GM23338 (cell line): Measurements from ENCODE around the gene AHCYL1. TPM values are rescaled to one million over a fixed set of nuclear protein-coding genes. Genes with fewer than 3 reads are reported as not detected.

ENCODE experiments used
- ATAC-seq: fragments of 200-7000 bp; cut with Tn5 transposase; 3 replicates; pipeline ENCODE4 v1.9.1; 2020
- DNase-seq: peaks from one replicate; pipeline ENCODE4 v3.0.0-alpha.2; 2015; ENCODE audit warnings: low spot score
- H2AFZ ChIP-seq: fragments of 200-600 bp; sonication (generic); 2 replicates; pipeline ENCODE4 v1.8.0; 2016; ENCODE audit warnings: antibody characterized with exemption, mild to moderate bottlenecking, moderate library complexity
- H3F3A ChIP-seq: fragments of 200-600 bp; sonication (generic); replicated peaks from 2 replicates; pipeline ENCODE4 v1.8.0; 2017; ENCODE audit warnings: antibody characterized with exemption, mixed run types, low read depth
- H3K27ac ChIP-seq: fragments of 200-600 bp; sonication (generic); 2 replicates; pipeline ENCODE4 v1.6.1; 2016; ENCODE audit warnings: low read depth
- H3K27me3 ChIP-seq: fragments of 200-600 bp; sonication (generic); 2 replicates; pipeline ENCODE4 v1.8.0; 2016; ENCODE audit warnings: mild to moderate bottlenecking, mixed run types, moderate library complexity; ENCODE audit not compliant: insufficient read depth
- H3K36me3 ChIP-seq: fragments of 200-600 bp; sonication (generic); 2 replicates; pipeline ENCODE4 v1.8.0; 2016; ENCODE audit warnings: mild to moderate bottlenecking; ENCODE audit not compliant: insufficient read depth
- H3K4me1 ChIP-seq: fragments of 200-600 bp; sonication (generic); 2 replicates; pipeline ENCODE4 v1.8.0; 2016; ENCODE audit warnings: mild to moderate bottlenecking, moderate library complexity; ENCODE audit not compliant: insufficient read depth
- H3K4me2 ChIP-seq: fragments of 200-600 bp; sonication (generic); 2 replicates; pipeline ENCODE4 v1.7.1; 2017; ENCODE audit warnings: mixed run types
- H3K4me3 ChIP-seq: fragments of 200-600 bp; sonication (generic); 2 replicates; pipeline ENCODE4 v1.6.1; 2016; ENCODE audit warnings: mixed run types
- H3K79me2 ChIP-seq: fragments of 200-600 bp; sonication (generic); replicated peaks from 2 replicates; pipeline ENCODE4 v1.8.0; 2017; ENCODE audit warnings: mild to moderate bottlenecking; ENCODE audit not compliant: insufficient read depth
- H3K9me2 ChIP-seq: fragments of 200-600 bp; sonication (generic); 2 replicates; pipeline ENCODE4 v1.8.0; 2017; ENCODE audit not compliant: insufficient read depth
- H4K20me1 ChIP-seq: fragments of 200-600 bp; sonication (generic); replicated peaks from 2 replicates; pipeline ENCODE4 v1.8.0; 2017; ENCODE audit warnings: mild to moderate bottlenecking; ENCODE audit not compliant: insufficient read depth
- H3K27ac Mint-ChIP-seq: 2 replicates; pipeline ENCODE4 v1.8.0; 2020; ENCODE audit warnings: inconsistent platforms, mild to moderate bottlenecking, moderate library complexity, mixed read lengths
- H3K27me3 Mint-ChIP-seq: 3 replicates; pipeline ENCODE4 v1.8.0; 2022; ENCODE audit warnings: low read depth, mild to moderate bottlenecking, moderate library complexity, mixed read lengths, inconsistent platforms; ENCODE audit not compliant: insufficient read depth, poor library complexity
- H3K36me3 Mint-ChIP-seq: 3 replicates; pipeline ENCODE4 v1.8.0; 2021; ENCODE audit warnings: low read depth, mild to moderate bottlenecking, inconsistent platforms, moderate library complexity, mixed read lengths
- H3K4me1 Mint-ChIP-seq: 3 replicates; pipeline ENCODE4 v1.8.0; 2020; ENCODE audit warnings: mild to moderate bottlenecking, inconsistent platforms, mixed read lengths
- H3K4me3 Mint-ChIP-seq: 3 replicates; pipeline ENCODE4 v1.8.0; 2021; ENCODE audit warnings: moderate library complexity, mild to moderate bottlenecking, inconsistent platforms, mixed read lengths
- H3K9me3 Mint-ChIP-seq: 3 replicates; pipeline ENCODE4 v1.8.0; 2020; ENCODE audit warnings: moderate library complexity, mild to moderate bottlenecking, inconsistent platforms, mixed read lengths
- POLR2AphosphoS5 ChIP-seq: IDR thresholded peaks from 2 replicates; pipeline ENCODE4 v1.6.1; 2016; ENCODE audit warnings: antibody characterized with exemption, low read depth
- STAT1 ChIP-seq: IDR thresholded peaks from one replicate; pipeline ENCODE4 v1.6.1; 2016; ENCODE audit warnings: antibody characterized with exemption; ENCODE audit not compliant: unreplicated experiment
- ZNF114 ChIP-seq: fragments of 250-450 bp; sonication (Bioruptor Pico); IDR thresholded peaks from 2 replicates; pipeline ENCODE4 v1.5.0; 2020; ENCODE audit warnings: mild to moderate bottlenecking, moderate library complexity
- polyA plus RNA-seq: library from polyadenylated mRNA; unstranded; fragments of >200 nt; fragmentation: Nextera tagmentation; extraction: Ambion mirVana; gene quantifications from 2 replicates; pipeline ENCODE4 v1.2.1, GENCODE V29; 2016
- total RNA-seq: library from RNA; depleted of rRNA; stranded (reverse); fragments of >200 nt; shearing (Covaris generic); gene quantifications from 2 replicates; pipeline ENCODE4 v1.2.3, GENCODE V29; 2014
- TF ChIP-seq, protein P1 (sequence below), 2 experiments: fragments of 200-600 bp in 1 of 2; sonication (generic) in 1 of 2; conservative IDR thresholded peaks; 2 replicates each; pipeline versions ENCODE4 v1.5.1 to v1.6.1; 2016 to 2017; ENCODE audit warnings: antibody characterized with exemption in 2 of 2, low read depth in 2 of 2, mild to moderate bottlenecking in 2 of 2, moderate library complexity in 1 of 2
- TF ChIP-seq, protein P2 (sequence below): fragments of 250-450 bp; sonication (Bioruptor Pico); IDR thresholded peaks from 2 replicates; pipeline ENCODE4 v1.5.0; 2020; ENCODE audit warnings: mild to moderate bottlenecking, moderate library complexity
- TF ChIP-seq, protein P3 (sequence below): IDR thresholded peaks from 2 replicates; pipeline ENCODE4 v1.6.1; 2016; ENCODE audit warnings: antibody characterized with exemption

The AHCYL1 gene
- total and polyA plus RNA-seq, 2 experiments from 2014 or later = 63.3 to 70.0 TPM

DNA sequence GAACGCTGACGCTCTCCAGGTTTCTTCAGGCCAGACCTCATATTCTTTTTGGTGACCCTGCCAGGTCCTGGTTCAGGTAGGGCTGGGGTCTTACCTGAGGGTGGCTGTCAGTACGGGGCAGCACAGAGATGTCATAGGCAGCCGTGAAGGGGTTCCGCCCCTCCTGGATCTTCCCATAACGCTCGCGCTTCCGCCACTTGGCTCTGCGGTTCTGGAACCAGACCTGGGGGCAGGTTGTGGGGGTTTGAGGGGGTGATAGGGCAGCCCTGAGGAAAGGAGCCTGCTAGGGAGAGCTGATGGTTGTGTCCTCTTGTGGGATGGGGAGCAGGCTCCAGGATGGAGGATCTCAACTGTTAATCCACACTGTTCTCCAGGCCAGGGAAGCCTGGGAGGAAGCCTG is 76.8 kb downstream of the AHCYL1 start:
- DNase-seq (no peak), ATAC-seq (no peak)
- H3K27ac Mint-ChIP-seq = no peak overlapping the region
- no peak for TF ChIP-seq ZNF114 (CRISPR knock-in tag)
- TF ChIP-seq, protein P1, sequence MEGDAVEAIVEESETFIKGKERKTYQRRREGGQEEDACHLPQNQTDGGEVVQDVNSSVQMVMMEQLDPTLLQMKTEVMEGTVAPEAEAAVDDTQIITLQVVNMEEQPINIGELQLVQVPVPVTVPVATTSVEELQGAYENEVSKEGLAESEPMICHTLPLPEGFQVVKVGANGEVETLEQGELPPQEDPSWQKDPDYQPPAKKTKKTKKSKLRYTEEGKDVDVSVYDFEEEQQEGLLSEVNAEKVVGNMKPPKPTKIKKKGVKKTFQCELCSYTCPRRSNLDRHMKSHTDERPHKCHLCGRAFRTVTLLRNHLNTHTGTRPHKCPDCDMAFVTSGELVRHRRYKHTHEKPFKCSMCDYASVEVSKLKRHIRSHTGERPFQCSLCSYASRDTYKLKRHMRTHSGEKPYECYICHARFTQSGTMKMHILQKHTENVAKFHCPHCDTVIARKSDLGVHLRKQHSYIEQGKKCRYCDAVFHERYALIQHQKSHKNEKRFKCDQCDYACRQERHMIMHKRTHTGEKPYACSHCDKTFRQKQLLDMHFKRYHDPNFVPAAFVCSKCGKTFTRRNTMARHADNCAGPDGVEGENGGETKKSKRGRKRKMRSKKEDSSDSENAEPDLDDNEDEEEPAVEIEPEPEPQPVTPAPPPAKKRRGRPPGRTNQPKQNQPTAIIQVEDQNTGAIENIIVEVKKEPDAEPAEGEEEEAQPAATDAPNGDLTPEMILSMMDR (conservative IDR thresholded peaks at IDR 0.05; ENCODE audit: low read depth in 2 of 2) = no peak
- peaks cover 37% of the 10 kb centered on the region for H3K36me3 Mint-ChIP-seq
- H2AFZ ChIP-seq = no peak overlapping the region
- peaks cover 5% of the 10 kb centered on the region for H3K36me3 ChIP-seq
- H3K4me1 Mint-ChIP-seq = no peaks in the 10 kb centered on the region; the same call in 2 of the 3 replicates
- H4K20me1 ChIP-seq = peaks cover 4% of the 10 kb centered on the region
- no peak overlapping the region for H3K4me2 ChIP-seq
- H3K9me3 Mint-ChIP-seq = no peaks in the 10 kb centered on the region
- H3K79me2 ChIP-seq = no peaks in the 10 kb centered on the region
- H3K27me3 Mint-ChIP-seq = peaks cover 31% of the 10 kb centered on the region
- H3K9me2 ChIP-seq = no peaks in the 10 kb centered on the region
- H3K27ac ChIP-seq = no peak overlapping the region
- no peak overlapping the region for H3K4me3 ChIP-seq
- no peaks in the 10 kb centered on the region for H3K4me1 ChIP-seq
- no peak overlapping the region for H3K4me3 Mint-ChIP-seq
- H3K27me3 ChIP-seq = peaks cover 23% of the 10 kb centered on the region
- no peaks in the 10 kb centered on the region for H3F3A ChIP-seq

DNA sequence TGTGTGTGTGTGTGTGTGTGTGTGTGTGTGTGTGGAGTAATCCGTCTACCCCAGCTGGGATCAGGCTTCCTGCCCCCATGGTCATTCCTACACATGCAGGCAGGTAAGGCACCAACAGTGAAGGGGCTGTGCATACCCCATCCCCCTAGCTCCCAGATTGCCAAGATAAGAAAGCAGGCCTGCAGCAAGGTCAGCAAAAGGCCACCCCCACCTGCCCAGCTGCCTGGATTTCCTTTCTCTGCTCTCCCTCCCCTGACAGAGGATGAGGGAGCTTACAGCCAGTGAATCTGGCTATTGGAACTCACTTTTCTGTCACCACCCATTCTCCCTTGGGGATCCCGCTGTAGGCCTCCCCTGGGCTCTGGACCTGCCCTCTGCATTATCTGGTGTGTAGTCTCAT is 78.0 kb downstream of the AHCYL1 start:
- no peak for ATAC-seq
- H3K79me2 ChIP-seq = no peaks in the 10 kb centered on the region
- no peaks in the 10 kb centered on the region for H3K4me1 ChIP-seq
- H3K4me2 ChIP-seq = no peak overlapping the region
- H3K9me2 ChIP-seq = no peaks in the 10 kb centered on the region
- no peak overlapping the region for H2AFZ ChIP-seq
- Mint-ChIP-seq H3K27me3 (peaks cover 44% of the 10 kb centered on the region), H3K4me3 (no peak overlapping the region), H3K9me3 (no peaks in the 10 kb centered on the region), H3K27ac (no peak overlapping the region), H3K4me1 (no peaks in the 10 kb centered on the region; the same call in 1 of the 3 replicates), H3K36me3 (peaks cover 25% of the 10 kb centered on the region)
- no peak for DNase-seq
- peaks cover 36% of the 10 kb centered on the region for H3K27me3 ChIP-seq
- H3K36me3 ChIP-seq = no peaks in the 10 kb centered on the region
- peaks cover 4% of the 10 kb centered on the region; the same call in 1 of the 2 replicates for H4K20me1 ChIP-seq
- no peak overlapping the region for H3K27ac ChIP-seq
- H3K4me3 ChIP-seq = no peak overlapping the region
- 0 out of 2 replicates have a peak, but pooled peaks cover 2% of the 10 kb centered on the region for H3F3A ChIP-seq
- TF ChIP-seq, protein P2, sequence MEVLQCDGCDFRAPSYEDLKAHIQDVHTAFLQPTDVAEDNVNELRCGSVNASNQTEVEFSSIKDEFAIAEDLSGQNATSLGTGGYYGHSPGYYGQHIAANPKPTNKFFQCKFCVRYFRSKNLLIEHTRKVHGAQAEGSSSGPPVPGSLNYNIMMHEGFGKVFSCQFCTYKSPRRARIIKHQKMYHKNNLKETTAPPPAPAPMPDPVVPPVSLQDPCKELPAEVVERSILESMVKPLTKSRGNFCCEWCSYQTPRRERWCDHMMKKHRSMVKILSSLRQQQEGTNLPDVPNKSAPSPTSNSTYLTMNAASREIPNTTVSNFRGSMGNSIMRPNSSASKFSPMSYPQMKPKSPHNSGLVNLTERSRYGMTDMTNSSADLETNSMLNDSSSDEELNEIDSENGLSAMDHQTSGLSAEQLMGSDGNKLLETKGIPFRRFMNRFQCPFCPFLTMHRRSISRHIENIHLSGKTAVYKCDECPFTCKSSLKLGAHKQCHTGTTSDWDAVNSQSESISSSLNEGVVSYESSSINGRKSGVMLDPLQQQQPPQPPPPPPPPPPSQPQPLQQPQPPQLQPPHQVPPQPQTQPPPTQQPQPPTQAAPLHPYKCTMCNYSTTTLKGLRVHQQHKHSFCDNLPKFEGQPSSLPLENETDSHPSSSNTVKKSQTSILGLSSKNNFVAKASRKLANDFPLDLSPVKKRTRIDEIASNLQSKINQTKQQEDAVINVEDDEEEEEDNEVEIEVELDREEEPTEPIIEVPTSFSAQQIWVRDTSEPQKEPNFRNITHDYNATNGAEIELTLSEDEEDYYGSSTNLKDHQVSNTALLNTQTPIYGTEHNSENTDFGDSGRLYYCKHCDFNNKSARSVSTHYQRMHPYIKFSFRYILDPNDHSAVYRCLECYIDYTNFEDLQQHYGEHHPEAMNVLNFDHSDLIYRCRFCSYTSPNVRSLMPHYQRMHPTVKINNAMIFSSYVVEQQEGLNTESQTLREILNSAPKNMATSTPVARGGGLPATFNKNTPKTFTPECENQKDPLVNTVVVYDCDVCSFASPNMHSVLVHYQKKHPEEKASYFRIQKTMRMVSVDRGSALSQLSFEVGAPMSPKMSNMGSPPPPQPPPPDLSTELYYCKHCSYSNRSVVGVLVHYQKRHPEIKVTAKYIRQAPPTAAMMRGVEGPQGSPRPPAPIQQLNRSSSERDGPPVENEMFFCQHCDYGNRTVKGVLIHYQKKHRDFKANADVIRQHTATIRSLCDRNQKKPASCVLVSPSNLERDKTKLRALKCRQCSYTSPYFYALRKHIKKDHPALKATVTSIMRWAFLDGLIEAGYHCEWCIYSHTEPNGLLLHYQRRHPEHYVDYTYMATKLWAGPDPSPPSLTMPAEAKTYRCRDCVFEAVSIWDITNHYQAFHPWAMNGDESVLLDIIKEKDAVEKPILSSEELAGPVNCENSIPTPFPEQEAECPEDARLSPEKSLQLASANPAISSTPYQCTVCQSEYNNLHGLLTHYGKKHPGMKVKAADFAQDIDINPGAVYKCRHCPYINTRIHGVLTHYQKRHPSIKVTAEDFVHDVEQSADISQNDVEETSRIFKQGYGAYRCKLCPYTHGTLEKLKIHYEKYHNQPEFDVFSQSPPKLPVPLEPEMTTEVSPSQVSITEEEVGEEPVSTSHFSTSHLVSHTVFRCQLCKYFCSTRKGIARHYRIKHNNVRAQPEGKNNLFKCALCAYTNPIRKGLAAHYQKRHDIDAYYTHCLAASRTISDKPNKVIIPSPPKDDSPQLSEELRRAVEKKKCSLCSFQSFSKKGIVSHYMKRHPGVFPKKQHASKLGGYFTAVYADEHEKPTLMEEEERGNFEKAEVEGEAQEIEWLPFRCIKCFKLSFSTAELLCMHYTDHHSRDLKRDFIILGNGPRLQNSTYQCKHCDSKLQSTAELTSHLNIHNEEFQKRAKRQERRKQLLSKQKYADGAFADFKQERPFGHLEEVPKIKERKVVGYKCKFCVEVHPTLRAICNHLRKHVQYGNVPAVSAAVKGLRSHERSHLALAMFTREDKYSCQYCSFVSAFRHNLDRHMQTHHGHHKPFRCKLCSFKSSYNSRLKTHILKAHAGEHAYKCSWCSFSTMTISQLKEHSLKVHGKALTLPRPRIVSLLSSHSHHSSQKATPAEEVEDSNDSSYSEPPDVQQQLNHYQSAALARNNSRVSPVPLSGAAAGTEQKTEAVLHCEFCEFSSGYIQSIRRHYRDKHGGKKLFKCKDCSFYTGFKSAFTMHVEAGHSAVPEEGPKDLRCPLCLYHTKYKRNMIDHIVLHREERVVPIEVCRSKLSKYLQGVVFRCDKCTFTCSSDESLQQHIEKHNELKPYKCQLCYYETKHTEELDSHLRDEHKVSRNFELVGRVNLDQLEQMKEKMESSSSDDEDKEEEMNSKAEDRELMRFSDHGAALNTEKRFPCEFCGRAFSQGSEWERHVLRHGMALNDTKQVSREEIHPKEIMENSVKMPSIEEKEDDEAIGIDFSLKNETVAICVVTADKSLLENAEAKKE = no peak
- TF ChIP-seq ZNF114 (CRISPR knock-in tag) = no peak
- TF ChIP-seq, protein P1 (conservative IDR thresholded peaks at IDR 0.05; ENCODE audit: low read depth in 2 of 2) = no peak
- TF ChIP-seq, protein P3, sequence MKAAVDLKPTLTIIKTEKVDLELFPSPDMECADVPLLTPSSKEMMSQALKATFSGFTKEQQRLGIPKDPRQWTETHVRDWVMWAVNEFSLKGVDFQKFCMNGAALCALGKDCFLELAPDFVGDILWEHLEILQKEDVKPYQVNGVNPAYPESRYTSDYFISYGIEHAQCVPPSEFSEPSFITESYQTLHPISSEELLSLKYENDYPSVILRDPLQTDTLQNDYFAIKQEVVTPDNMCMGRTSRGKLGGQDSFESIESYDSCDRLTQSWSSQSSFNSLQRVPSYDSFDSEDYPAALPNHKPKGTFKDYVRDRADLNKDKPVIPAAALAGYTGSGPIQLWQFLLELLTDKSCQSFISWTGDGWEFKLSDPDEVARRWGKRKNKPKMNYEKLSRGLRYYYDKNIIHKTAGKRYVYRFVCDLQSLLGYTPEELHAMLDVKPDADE = no peak
- no peak for TF ChIP-seq STAT1
- TF ChIP-seq POLR2AphosphoS5 = no peak
